Measurements from ENCODE around the gene GALNT11.
"Not testable (repeated sequence)": the region's sequence is repeated elsewhere in the genome, so short reads cannot be mapped to it uniquely, and the experiment has no call there.

The GALNT11 gene

DNA sequence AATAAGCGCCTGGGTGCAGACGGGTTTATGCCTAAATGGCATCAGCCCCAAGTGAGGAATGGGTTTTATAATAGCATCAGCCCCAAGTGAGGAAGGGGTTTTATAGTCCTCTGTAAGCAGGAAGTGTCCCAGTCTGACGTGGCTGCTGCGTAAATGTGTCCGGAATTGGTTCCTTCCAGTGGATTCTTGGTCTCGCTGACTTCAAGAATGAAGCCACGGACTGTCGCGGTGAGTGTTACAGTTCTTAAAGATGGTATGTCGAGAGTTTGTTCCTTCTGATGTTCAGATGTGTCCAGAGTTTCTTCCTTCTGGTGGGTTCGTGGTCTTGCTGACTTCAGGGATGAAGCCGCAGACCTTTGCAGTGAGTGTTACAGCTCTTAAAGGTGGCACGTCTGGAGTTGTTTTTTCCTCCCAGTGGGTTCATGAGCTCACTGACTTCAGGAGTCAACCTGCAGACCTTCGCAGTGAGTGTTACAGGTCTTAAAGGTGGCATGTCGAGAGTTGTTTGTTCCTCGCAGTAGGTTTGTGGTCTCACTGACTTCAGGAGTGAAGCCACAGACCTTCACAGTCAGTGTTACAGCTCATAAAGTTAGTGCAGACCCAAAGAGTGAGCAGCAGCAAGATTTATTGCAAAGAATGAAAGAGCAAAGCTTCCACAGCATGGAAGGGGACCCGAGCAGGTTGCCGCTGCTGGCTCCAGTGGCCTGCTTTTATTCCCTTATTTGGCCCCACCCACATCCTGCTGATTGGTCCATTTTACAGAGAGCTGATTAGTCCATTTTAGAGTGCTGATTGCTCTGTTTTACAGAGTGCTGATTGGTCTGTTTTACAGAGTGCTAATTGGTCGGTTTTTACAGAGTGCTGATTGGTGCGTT, 2.3 kb downstream of the GALNT11 start:
- DNase-seq (ENCODE audit: low read depth) = not testable (repeated sequence)

DNA sequence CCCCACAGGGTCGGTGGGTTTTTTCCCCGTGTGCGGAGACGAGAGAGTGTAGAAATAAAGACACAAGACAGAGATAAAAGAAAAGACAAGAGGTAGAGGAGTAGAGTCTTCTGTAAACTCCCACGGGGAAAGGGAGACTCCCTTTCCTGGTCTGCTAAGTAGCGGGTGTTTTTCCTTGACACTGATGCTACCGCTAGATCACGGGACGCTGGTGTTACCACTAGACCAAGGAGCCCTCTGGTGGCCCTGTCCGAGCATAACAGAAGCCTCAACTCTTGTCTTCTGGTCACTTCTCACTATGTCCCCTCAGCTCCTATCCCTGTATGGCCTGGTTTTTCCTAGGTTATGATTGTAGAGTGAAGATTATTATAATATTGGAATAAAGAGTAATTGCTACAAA, 4.6 kb downstream of the GALNT11 start:
- DNase-seq (ENCODE audit: low read depth) = not testable (repeated sequence)

DNA sequence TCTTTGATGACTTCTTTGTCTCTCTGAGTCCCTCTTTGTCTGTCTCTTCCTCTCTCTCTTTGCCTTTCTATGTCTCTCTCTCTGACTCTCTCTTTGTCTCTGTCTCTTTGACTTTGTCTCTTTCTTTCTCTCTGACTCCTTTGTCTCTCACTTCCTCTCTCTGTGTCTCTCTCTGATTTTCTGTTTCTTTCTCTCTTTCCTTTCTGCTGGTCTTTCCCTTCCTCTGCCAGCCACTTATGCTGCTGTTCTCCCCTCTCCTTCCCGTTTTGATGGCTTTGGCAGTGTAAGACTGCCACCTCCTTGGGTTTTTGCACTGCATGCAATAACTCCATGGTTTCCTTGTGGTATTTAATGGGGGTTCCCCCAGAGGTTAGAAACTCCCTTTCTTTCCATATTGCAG, 5.2 kb downstream of the GALNT11 start:
- not testable (repeated sequence) for DNase-seq (ENCODE audit: low read depth)

DNA sequence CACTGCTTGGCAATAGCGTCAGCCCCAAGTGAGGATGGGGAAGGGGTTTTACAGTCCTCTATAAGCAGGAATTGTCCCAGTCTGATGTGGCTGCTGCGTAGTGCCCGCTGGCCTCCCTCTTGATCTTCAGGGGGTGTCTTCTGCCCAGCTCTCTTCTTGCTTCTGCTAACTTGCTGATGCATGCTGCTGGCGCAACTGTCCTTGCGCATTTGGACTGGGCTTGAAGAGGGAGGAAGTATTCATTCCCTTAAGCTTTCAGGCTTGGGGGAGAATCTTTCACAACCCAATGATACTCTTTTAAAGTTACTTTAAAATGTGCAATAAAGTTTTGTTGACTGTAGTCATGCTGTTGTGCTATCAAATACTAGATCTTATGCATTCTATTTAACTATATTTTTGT, 10.3 kb downstream of the GALNT11 start:
- no peak for DNase-seq (ENCODE audit: low read depth)

DNA sequence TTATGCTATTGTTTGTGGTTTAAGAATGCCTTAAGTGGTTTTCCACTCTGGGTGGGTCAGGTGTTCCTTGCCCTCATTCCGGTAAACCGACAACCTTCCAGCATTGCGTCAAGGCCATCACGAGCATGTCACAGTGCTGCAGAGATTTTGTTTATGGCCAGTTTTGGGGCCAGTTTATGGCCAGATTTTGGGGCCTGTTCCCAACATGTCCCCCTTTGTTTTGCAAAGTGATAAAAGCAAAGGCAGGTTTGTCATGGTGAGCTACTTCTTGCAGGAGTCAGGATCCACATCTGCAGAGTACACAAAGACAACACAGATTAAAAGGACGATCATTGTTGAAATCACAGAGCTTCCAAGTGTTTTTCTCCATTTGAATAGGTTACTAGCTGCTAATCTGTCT, 12.9 kb downstream of the GALNT11 start:
- DNase-seq (ENCODE audit: low read depth) = not testable (repeated sequence)

DNA sequence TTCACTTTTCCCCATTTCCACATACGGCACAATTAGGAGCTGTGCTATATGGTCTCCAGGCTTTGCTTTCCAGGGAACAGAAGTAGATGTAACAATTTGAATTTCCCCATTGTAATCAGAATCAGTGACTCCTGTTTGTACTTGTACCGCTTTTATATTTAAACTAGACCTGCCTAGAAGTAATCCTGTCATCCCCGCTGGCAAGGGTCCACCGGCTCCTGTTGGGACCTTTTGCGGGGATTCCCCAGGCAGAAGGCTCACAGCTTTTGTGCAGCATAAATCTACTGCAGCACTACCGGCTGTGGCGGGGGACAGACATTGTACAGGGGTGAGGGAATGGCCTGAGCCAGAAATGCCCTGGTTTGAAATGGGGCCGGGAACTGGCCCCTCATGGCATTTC, 17.6 kb downstream of the GALNT11 start:
- DNase-seq (ENCODE audit: low read depth) = not testable (repeated sequence)

DNA sequence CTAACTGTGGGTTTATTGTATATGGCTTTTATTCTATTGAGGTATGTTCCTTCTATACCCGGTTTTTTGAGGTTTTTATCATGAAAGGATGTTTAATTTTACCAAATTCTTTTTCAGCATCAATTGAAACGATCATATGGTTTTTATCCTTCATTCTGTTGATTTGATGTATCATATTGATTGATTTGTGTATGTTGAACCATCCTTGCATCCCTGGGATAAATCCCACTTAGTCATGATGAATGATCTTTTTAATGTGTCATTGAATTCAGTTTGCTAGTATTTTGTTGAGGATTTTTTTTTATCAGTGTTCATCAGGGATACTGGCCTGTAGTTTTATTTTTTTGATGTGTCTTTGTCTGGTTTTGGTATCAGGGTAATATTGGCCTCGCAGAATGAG, 19.4 kb downstream of the GALNT11 start:
- DNase-seq (ENCODE audit: low read depth) = not testable (repeated sequence)

DNA sequence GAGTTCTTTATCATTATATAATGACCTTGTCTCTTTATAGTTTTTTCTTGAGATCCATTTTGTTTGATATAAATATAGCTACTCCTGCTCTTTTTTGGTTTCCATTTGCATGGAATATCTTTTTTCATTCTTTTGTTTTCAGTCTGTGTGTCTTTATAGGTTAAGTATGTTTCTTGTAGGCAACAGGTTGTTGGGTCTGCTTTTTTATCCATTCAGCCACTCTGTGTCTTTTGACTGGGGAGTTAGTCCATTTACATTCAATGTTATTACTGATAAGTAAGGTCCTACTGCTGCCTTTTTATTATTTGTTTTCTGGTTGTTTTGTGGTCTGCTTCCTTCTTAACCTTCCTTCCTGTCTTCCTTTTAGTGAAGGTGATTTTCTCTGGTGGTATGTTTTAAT, 21.1 kb downstream of the GALNT11 start:
- DNase-seq (ENCODE audit: low read depth) = no peak

DNA sequence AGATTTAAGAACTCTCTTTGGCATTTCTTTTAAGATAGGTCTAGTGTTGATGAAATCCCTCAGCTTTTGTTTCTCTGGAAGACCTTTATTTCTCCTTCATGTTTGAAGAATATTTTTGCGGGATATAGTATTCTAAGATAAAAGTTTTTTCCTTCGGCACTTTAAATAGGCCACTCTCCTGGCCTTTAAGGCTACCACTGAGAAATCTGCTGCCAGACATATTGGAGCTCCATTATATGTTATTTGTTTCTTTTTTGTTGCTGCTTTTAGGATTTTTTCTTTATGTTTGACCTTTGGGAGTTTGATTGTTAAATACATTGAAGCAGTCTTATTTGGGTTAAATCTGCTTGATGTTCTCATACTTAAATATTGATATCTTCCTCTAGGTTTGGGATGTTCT, 22.6 kb downstream of the GALNT11 start:
- no peak for DNase-seq (ENCODE audit: low read depth)

DNA sequence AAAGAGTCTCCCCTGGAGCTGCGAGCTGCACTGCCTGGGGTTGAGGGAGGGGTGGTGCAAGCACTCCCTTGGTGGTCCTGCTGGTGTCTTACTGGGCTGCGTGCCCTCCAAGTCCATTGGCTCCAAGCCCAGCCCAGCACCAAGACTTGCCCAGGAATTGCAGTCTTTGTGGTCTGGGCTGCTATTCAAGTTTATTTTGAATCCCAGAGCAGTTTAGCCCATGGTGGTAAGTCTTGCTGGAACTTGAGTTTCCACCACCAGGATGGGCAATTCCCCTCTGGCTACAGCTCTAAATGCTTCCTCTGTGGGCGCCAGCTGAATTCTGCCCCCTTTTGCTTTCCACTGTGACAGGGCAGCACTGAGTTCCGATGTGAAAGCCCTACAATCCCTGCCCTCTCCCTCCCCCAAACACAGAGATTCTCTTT, 25.1 kb downstream of the GALNT11 start:
- no peak for DNase-seq (ENCODE audit: low read depth)

DNA sequence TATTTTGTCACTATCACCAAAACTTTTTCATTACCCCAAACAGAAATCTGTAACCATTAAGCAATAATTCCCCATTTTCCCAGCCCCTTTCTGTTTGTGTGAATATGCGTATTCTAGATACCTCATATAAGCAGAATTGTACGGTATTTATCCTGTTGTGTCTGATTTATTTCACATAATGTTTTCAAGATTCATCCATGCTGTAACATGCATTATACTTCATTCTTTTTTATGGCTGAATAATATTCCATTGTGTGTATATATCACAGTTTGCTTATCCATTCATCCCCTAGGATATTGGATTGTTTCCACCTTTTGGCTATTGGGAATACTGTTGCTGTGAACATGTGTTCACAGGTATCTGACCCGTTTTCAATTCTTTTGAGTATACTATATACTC, 26.5 kb downstream of the GALNT11 start:
- no peak for DNase-seq (ENCODE audit: low read depth)

DNA sequence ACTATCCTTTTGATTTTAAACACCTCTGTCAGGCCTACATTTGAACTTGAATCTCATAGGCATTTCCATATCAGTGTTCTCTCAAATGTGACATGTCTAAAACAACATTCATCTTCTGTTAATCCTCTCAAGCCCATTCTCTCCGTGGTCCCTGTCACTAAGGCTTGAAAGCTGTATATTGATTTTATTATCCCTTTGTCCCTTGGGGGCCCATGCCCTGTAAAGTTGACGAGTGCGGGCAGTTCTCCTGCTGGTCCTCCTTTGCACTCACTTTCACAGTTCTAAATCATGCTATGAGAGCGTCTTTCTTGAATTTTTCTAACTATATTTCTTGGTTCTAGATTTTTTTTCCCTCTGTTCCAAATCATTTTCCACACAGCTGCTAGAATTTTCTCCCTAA, 27.3 kb downstream of the GALNT11 start:
- DNase-seq (ENCODE audit: low read depth) = no peak

DNA sequence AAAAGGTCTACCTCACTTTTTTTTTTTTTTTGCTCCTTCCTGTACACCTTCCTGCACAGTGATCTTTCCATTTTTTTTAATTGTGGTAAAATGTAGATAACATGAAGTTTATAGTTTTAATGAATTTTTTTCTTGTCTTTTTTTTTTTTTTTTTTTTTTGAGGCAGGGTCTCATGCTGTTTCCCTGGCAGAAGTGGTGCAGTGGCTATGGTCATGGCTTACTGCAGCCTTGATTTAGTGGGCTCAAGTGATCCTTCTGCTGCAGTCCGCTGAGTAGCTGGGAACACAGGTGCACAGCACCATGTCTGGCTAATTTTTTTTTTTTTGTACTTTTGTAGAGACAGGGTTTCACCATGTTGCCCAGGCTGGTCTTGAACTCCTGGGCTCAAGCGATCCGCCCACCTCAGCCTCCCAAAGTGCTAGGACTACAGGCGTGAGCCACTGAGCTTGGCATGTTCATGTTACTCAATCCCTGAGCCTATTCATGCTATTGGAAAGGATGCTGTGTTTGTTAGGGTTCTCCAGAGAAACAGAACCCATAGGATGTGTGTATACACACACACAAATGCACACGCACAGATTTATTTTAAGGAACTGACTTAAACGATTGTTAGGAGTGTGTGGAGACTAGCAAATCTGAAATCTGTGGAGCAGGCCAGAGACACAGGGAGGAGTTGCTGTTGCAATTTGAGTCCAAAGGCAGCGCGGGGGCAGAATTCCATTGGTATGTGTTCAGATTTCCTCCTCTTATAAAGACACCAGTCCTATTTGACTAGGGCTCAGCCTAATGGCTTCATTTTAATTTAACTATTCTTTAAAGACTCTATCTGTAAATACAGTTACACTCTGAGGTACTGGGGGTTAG, 29.1 kb downstream of the GALNT11 start:
- no peak for DNase-seq (ENCODE audit: low read depth)

DNA sequence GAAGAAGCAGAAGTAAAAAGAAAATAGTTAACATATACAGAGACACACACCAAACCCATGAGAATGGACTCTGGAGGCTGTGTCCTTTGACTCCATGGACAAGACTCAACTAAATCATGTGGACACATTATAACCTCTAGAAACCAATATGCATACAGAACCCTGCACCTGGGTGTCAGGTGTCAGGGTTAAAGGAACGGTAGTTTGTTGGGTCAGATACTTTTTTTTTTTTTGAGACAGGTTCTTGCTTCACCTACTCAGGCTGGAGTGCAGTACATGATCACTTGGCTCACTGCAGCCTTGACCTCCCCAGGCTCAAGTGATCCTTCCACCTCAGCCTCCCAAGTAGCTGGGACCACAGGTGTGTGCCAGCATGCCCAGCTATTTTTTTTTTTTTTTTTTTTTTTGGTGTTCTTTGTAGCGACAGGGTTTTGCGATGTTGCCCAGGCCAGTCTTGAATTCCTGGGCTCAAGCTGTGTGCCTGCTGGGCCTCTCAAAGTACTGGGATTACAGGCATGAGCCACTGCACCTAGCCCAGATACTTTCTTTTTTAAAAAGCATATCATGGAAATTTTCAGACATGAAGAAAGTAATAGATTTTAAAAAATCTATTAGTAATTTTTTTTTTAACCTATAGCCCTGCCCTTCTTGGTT, 31.3 kb downstream of the GALNT11 start:
- no peak for DNase-seq (ENCODE audit: low read depth)

DNA sequence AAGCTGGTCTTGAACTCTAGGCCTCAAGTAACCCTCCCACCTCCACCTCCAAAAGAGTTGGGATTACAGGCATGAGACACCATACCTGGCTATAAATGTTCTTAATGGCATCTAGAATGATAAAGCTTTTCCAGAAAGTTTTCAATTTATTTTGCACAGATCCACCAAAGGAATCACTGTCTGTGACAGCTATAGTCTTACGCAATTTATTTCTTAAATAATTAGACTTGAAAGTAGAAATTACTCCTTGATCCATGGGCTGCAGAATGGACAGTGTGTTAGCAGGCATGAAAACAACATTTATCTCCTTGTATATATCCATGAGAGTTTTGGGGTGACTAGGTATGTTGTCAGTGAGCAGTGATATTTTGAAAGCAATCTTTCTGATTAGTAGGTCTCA, 33.8 kb downstream of the GALNT11 start:
- no peak for DNase-seq (ENCODE audit: low read depth)

DNA sequence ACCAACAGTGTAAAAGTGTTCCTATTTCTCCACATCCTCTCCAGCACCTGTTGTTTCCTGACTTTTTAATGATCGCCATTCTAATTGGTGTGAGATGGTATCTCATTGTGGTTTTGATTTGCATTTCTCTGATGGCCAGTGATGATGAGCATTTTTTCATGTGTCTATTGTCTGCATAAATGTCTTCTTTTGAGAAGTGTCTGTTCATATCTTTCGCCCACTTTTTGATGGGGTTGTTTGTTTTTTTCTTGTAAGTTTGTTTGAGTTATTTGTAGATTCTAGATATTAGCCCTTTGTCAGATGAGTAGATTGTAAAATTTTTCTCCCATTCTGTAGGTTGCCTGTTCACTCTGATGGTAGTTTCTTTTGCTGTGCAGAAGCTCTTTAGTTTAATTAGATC, 35.6 kb downstream of the GALNT11 start:
- DNase-seq (ENCODE audit: low read depth) = not testable (repeated sequence)

DNA sequence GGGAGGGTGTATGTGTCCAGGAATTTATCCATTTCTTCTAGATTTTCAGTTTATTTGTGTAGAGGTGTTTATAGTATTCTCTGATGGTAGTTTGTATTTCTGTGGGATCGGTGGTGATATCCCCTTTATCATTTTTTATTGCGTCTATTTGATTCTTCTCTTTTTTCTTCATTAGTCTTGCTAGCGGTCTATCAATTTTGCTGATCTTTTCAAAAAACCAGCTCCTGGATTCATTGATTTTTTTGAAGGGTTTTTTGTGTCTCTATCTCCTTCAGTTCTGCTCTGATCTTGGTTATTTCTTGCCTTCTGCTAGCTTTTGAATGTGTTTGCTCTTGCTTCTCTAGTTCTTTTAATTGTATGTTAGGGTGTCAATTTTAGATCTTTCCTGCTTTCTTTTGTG, 37.7 kb downstream of the GALNT11 start:
- DNase-seq (ENCODE audit: low read depth) = not testable (repeated sequence)

DNA sequence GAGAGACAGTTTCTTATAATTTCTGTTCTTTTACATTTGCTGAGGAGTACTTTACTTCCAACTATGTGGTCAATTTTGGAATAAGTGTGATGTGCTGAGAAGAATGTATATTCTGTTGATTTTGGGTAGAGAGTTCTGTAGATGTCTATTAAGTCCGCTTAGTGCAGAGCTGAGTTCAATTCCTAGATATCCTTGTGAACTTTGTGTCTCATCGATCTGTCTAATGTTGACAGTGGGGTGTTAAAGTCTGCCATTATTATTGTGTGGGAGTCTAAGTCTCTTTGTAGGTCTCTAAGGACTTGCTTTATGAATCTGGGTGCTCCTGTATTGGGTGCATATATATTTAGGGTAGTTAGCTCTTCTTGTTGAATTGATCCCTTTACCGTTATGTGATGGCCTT, 38.3 kb downstream of the GALNT11 start:
- not testable (repeated sequence) for DNase-seq (ENCODE audit: low read depth)

DNA sequence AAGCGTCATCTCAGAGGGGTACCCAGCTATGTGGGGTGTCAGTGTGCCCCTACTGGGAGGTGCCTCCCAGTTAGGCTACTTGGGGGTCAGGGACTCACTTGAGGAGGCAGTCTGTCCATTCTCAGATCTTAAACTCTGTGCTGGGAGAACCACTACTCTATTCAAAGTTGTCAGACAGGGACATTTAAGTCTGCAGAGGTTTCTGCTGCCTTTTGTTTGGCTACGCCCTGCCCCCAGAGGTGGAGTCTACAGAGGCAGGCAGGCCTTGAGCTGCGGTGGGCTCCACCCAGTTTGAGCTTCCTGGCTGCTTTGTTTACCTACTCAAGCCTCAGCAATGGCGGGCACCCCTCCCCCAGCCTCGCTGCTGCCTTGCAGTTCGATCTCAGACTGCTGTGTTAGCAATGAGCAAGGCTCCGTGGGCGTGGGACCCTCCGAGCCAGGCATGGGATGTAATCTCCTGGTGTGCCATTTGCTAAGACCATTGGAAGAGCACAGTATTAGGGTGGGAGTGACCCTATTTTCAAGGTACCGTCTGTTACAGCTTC, 40.4 kb downstream of the GALNT11 start:
- DNase-seq (ENCODE audit: low read depth) = not testable (repeated sequence)

DNA sequence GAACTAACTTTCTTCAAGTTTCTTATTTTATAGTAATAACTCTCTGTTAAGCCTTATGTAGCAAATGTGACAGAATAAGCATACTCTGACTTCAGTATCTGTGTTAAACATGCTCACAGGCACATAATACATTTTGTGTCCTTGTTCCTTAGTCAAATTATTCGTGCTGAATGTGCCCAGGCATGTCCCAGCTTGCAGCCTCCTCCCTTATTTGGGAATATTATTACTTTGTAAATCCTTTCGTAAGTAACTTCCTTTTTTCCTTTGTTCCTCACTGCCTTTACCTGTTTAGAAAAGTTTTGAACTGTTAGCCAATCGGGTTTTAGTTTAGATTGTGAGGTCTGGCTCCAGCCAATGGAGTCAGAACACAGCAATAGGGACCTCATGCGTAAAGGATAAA, 46.9 kb downstream of the GALNT11 start:
- no peak for DNase-seq (ENCODE audit: low read depth)

DNA sequence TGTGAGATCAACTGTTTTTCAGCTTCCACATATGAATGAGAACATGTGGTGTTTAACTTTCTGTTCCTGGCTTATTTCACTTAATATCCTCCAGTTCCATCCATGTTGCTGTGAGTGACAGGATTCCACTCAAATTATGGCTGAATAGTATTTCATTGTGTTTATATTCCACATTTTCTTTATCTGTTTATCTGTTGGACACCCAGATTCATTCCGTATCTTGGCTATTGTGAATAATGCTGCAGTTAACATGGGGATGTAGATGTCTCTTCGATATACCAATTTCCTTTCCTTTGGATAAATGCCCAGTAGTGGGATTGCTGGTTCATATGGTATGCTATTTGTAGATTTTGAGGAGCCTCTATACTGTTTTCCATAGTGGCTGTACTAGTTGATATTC, 47.9 kb downstream of the GALNT11 start:
- no peak for DNase-seq (ENCODE audit: low read depth)

DNA sequence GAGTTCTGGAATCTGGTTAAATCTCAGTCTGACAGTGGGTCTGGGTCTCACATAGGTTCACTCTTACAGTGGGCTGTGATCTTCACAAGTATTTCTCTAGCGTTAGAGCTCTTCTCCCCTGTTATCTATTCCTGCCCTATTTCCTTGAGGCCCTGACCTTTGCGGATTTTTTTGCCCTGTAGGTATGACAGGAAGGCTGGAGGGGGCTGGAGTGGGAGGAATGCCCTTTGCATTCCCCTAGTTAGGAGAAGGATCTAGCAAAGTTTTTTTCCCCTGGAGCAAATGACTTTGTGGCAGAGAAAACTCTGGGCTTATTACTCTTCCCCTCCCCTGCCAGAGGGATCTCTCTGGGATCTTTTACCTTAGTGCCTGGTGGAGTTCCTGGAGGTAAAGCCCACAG, 49.2 kb downstream of the GALNT11 start:
- DNase-seq (ENCODE audit: low read depth) = no peak

All from stimulated activated CD4-positive, alpha-beta T cell treated with anti-CD3 and anti-CD28 coated beads, Interleukin-2, amount 100 ng/mL, for 4 hours (primary cell).